Transverse colon (tissue), 4 donors: ENCODE measurements around the gene PIGN. TPM values are rescaled to one million over a fixed set of nuclear protein-coding genes. Genes with fewer than 3 reads are reported as not detected.

Experiments used
- DNase-seq: peaks from one replicate; pipeline ENCODE4 v3.0.0-alpha.2; 2019
- H3K27ac ChIP-seq, 4 donors: fragments of 200-600 bp; sonication (generic); 2 replicates each; pipeline ENCODE4 v1.5.1; 2016 to 2018; ENCODE audit warnings: inconsistent platforms in 4 of 4
- H3K27me3 ChIP-seq: fragments of 200-600 bp; sonication (generic); 2 replicates; pipeline ENCODE4 v1.5.1; 2017; ENCODE audit warnings: inconsistent platforms
- H3K36me3 ChIP-seq, 4 donors: fragments of 200-600 bp; sonication (generic); 2 replicates each; pipeline ENCODE4 v1.5.1; 2017 to 2019; ENCODE audit warnings: inconsistent platforms in 4 of 4
- H3K4me1 ChIP-seq, 4 donors: fragments of 200-600 bp; sonication (generic); 2 replicates each; pipeline ENCODE4 v1.5.1; 2017 to 2020; ENCODE audit warnings: inconsistent platforms in 4 of 4
- H3K4me3 ChIP-seq, 4 donors: fragments of 200-600 bp; sonication (generic); 1 replicate in 1 of 4; 2 replicates in 3 of 4; pipeline versions ENCODE4 v1.5.1 to v1.6.1; 2017 to 2019; ENCODE audit warnings: inconsistent platforms in 4 of 4
- H3K9me3 ChIP-seq, 2 donors: fragments of 200-600 bp; sonication (generic); 2 replicates each; pipeline ENCODE4 v1.5.1; 2017 to 2019; ENCODE audit warnings: inconsistent platforms in 2 of 2
- CTCF ChIP-seq, 5 experiments: fragments of 200-600 bp in 3 of 5; fragments of 450-650 bp in 2 of 5; sonication (generic) in 3 of 5; IDR thresholded peaks; 1 replicate in 2 of 5; 2 replicates in 3 of 5; pipeline ENCODE4 v1.5.1; 2016 to 2017; ENCODE audit warnings: antibody characterized with exemption in 5 of 5, inconsistent platforms in 3 of 5, mild to moderate bottlenecking in 2 of 5, moderate library complexity in 1 of 5
- EP300 ChIP-seq: sonication (generic); formaldehyde crosslinking; IDR thresholded peaks from one replicate; pipeline ENCODE4 v1.6.1; 2017; ENCODE audit warnings: antibody characterized with exemption, low read depth
- POLR2A ChIP-seq: fragments of 450-650 bp; IDR thresholded peaks from one replicate; pipeline ENCODE4 v1.6.1; 2016; ENCODE audit warnings: antibody characterized with exemption, mild to moderate bottlenecking, moderate library complexity
- POLR2AphosphoS5 ChIP-seq, 3 donors: sonication (generic); formaldehyde crosslinking; IDR thresholded peaks; one replicate each; pipeline ENCODE4 v1.6.1; 2016; ENCODE audit warnings: antibody characterized with exemption in 3 of 3
- WGBS, 2 donors: methylation state at CpG; one replicate each; pipeline ENCODE4 v1.1.5; 2018; ENCODE audit warnings: low coverage in 1 of 2; 5-methylcytosine and 5-hydroxymethylcytosine counted together
- in situ Hi-C, 4 donors: fragments of 200-750 bp; cut with MboI; loops; one replicate each; pipeline versions ENCODE4 v1.15.0 to v1.15.1; 2017; ENCODE audit warnings: low sequenced_read_pairs in 3 of 4, low pct_ligation_motif_present in 1 of 4, low pct_unique_long_range_greater_than_20kb in 1 of 4
- intact Hi-C: fragments of 100-400 bp; cut with DNase I; formaldehyde crosslinking; loops from one replicate; pipeline ENCODE4 v1.15.1; 2023; ENCODE audit warnings: low total_unique reads
- total RNA-seq, 4 donors: library from RNA; depleted of rRNA; stranded (reverse); fragments of >200 nt; gene quantifications; one replicate each; pipeline ENCODE4 v1.1.0, GENCODE V29; 2016

The PIGN gene
- total RNA-seq, 4 donors from 2014 or later: 15.3 to 105 (median 42.3) TPM

GRCh38 chr18:62187543-62188510 is 971 bp upstream of the PIGN start:
- no peaks in the 10 kb centered on the region for H3K27me3 ChIP-seq
- TF ChIP-seq POLR2AphosphoS5 (IDR thresholded peaks at IDR 0.05) (peak in 2 of 3 donors; percentile 14 to 28), CTCF (IDR thresholded peaks at IDR 0.05) (peak in 2 of 5 experiments; percentile 10 to 19), POLR2A (peak; percentile 53), EP300 (no peak)
- H3K9me3 ChIP-seq: no peaks in the 10 kb centered on the region
- H3K27ac ChIP-seq: peak overlapping the region; percentile 86 to 94 (median 91)
- 0 to 1% methylated on average over 4 to 51 of the region's 54 CpGs for WGBS, 2 donors
- intact Hi-C loops: loop anchor here (10.0 kb wide), 1 partner anchor 57 kb away; no protein-coding TSS in a partner anchor
- H3K4me1 ChIP-seq: peaks cover 8 to 49% (median 25%) of the 10 kb centered on the region in 4 donors
- DNase-seq: peak; percentile 47
- in situ Hi-C loops: loop anchor here (5.0 to 25.0 kb wide), 6 partner anchors 57 to 524 kb away; partner anchors contain the start of gene PHLPP1 (in 1 of the 4)
- H3K4me3 ChIP-seq: peak overlapping the region; percentile 47 to 91 (median 84)
- H3K36me3 ChIP-seq: no peaks in the 10 kb centered on the region

GRCh38 chr18:62186499-62186773 is 420 bp downstream of the PIGN start:
- intact Hi-C loops (loop anchor here (10.0 kb wide), 1 partner anchor 58 kb away; no protein-coding TSS in a partner anchor), in situ Hi-C loops (loop anchor here (5.0 to 25.0 kb wide), 6 partner anchors 58 to 526 kb away; partner anchors contain the start of gene PHLPP1 (in 1 of the 4))
- H3K9me3 ChIP-seq: no peaks in the 10 kb centered on the region
- peak overlapping the region; percentile 86 to 94 (median 91) for H3K27ac ChIP-seq
- TF ChIP-seq POLR2A (no peak), POLR2AphosphoS5 (IDR thresholded peaks at IDR 0.05) (peak in 1 of 3 donors; percentile 28)
- WGBS, 2 donors: 0% methylated on average over 12 of the region's 12 CpGs; no CpG with 5 or more reads in 1 of the 2 donors
- no peak for DNase-seq
- no peaks in the 10 kb centered on the region for H3K27me3 ChIP-seq
- H3K36me3 ChIP-seq: no peaks in the 10 kb centered on the region
- H3K4me1 ChIP-seq: peaks cover 8 to 49% (median 25%) of the 10 kb centered on the region in 4 donors
- H3K4me3 ChIP-seq: peak overlapping the region; percentile 83 to 91 (median 86)

- Histone ChIP-seq H3K36me3 (no peaks in the 10 kb centered on the region), H3K4me3 (no peak overlapping the region), H3K9me3 (no peaks in the 10 kb centered on the region), H3K4me1 (peaks cover 0 to 24% (median 9%) of the 10 kb centered on the region in 4 donors), H3K27me3 (no peaks in the 10 kb centered on the region), H3K27ac (no peak overlapping the region)
- intact Hi-C loops: loop anchor here (10.0 kb wide), 1 partner anchor 61 kb away; no protein-coding TSS in a partner anchor
- TF ChIP-seq POLR2A: no peak
- TF ChIP-seq EP300: no peak
- TF ChIP-seq CTCF (IDR thresholded peaks at IDR 0.05): peak; percentile 95 to 99 (median 98)
- no peak for TF ChIP-seq POLR2AphosphoS5 (IDR thresholded peaks at IDR 0.05)
- DNase-seq: no peak
- WGBS, 2 donors: 0% methylated on average over 2 of the region's 2 CpGs
- in situ Hi-C loops: loop anchor here (10.0 to 25.0 kb wide), 5 partner anchors 61 to 529 kb away; partner anchors contain the start of gene PHLPP1 (in 1 of the 4)
These were observed 3.2 kb downstream of the PIGN start for GRCh38 chr18:62183578-62184195.

- intact Hi-C loops (loop anchor here (10.0 kb wide), 1 partner anchor 63 kb away; no protein-coding TSS in a partner anchor), in situ Hi-C loops (loop anchor here (10.0 to 25.0 kb wide), 5 partner anchors 63 to 530 kb away; partner anchors contain the start of gene PHLPP1 (in 1 of the 4))
- no peaks in the 10 kb centered on the region for H3K36me3 ChIP-seq
- H3K27me3 ChIP-seq: no peaks in the 10 kb centered on the region
- TF ChIP-seq CTCF (IDR thresholded peaks at IDR 0.05) (no peak), POLR2A (no peak), EP300 (no peak), POLR2AphosphoS5 (IDR thresholded peaks at IDR 0.05) (no peak)
- H3K27ac ChIP-seq: no peak overlapping the region
- H3K4me3 ChIP-seq: no peak overlapping the region
- no peak for DNase-seq
- H3K9me3 ChIP-seq: no peaks in the 10 kb centered on the region
- H3K4me1 ChIP-seq: peaks cover 0 to 22% (median 3%) of the 10 kb centered on the region in 4 donors
- 86 to 87% methylated on average over 3 of the region's 3 CpGs for WGBS, 2 donors
These were observed 4.6 kb downstream of the PIGN start for GRCh38 chr18:62182220-62182619.
